H1 (cell line): ENCODE data around the gene GABPB1. TPM values are rescaled to one million over a fixed set of nuclear protein-coding genes. Genes with fewer than 3 reads are reported as not detected.

Source experiments
- BRCA1 ChIP-seq: IDR thresholded peaks from 2 replicates; pipeline ENCODE4 v1.6.1; 2012; ENCODE audit warnings: low read depth, low read length, improper control_type of control experiment
- HDAC6 ChIP-seq: IDR thresholded peaks from one replicate; pipeline ENCODE4 v1.7.1; 2012; ENCODE audit warnings: low read depth, mild to moderate bottlenecking, inconsistent platforms, low read length, moderate library complexity
- polyA plus RNA-seq, 7 experiments: library from polyadenylated mRNA; depleted of rRNA in 3 of 7; stranded (reverse) in 5 of 7; unstranded in 2 of 7; fragments of >200 nt in 5 of 7; fragments of 200-250 nt in 2 of 7; gene quantifications; 1 replicate in 5 of 7; 2 replicates in 1 of 7; 4 replicates in 1 of 7; pipeline versions ENCODE4 v1.2.1 to v1.2.3, GENCODE V29; 2011 to 2013; ENCODE audit warnings: missing spikeins in 2 of 7, mixed read lengths in 2 of 7
- total RNA-seq: library from RNA; stranded (reverse); fragmentation: NEBNext Ultra II Directional; extraction: Animal tissue kit (Norgen Biotek cat#: 25700); gene quantifications from 2 replicates; pipeline ENCODE4 v1.2.1, GENCODE V29; 2021

Gene GABPB1
- total and polyA plus RNA-seq, 2 of the 8 experiments (the other 6 are each of a cell fraction or from before 2014, with no cell fraction given), result 24.5 to 32.3 TPM

DNA sequence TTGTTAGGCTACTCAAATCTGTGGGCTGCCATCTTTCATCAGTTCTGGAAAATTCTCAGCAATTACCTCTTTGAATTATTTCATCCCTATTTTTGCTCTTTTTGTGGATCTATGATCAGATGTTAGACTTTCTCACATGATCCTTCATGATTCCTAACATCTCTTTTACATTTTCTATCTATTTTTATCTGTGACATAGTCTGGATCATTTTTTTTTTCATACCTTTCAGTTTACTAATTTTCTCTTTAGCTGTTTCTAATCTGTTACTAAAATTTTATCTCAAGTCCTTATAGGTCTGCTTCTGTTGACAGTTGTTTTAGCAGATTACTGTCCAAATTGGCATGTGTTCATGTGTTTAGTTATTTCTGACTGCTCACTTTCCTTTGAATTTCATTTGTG, 47.2 kb downstream of the GABPB1 start (continued):
- no peak for TF ChIP-seq BRCA1
- no peak for TF ChIP-seq HDAC6
